BJ (cell line): ENCODE data around the gene UGT2B17. TPM values are rescaled to one million over a fixed set of nuclear protein-coding genes. Genes with fewer than 3 reads are reported as not detected.

Experiments
- CTCF ChIA-PET: fragments of 350-600 bp; formaldehyde crosslinking; extraction: SDS; loops from one replicate; lab custom pipeline; 2021; ENCODE audit warnings: antibody characterized with exemption, inconsistent platforms; lab: Yijun Ruan, JAX
- POLR2A ChIA-PET: fragments of 300-600 bp; sonication (Branson Sonifier 250); formaldehyde crosslinking; extraction: SDS; loops from one replicate; lab custom pipeline; 2021; ENCODE audit warnings: antibody characterized with exemption; lab: Charles Lee
- DNase-seq: peaks from one replicate; pipeline ENCODE4 v3.0.0-alpha.2; 2011; ENCODE audit warnings: low read depth
- H3K27me3 ChIP-seq: 2 replicates; pipeline ENCODE4 v1.6.0; 2011; ENCODE audit warnings: low read length; ENCODE audit not compliant: control insufficient read depth, insufficient read depth
- H3K36me3 ChIP-seq: 2 replicates; pipeline ENCODE4 v1.5.1; 2011; ENCODE audit warnings: low read length; ENCODE audit not compliant: control insufficient read depth, insufficient read depth
- H3K4me3 ChIP-seq: 2 replicates; pipeline ENCODE4 v1.5.1; 2011; ENCODE audit warnings: low read depth, mild to moderate bottlenecking, control low read depth, low read length
- polyA plus RNA-seq: library from polyadenylated mRNA; depleted of rRNA; stranded (reverse); fragments of >200 nt; gene quantifications from 2 replicates; pipeline ENCODE4 v1.2.3, GENCODE V29; 2011
- TF ChIP-seq, protein P1 (sequence below): IDR thresholded peaks from 2 replicates; pipeline ENCODE4 v1.5.1; 2011; ENCODE audit warnings: low read depth, mild to moderate bottlenecking, control low read depth, inconsistent platforms, low read length, moderate library complexity; ENCODE audit not compliant: insufficient read depth

UGT2B17 gene
- polyA plus RNA-seq, 1 experiment, result not detected

DNA sequence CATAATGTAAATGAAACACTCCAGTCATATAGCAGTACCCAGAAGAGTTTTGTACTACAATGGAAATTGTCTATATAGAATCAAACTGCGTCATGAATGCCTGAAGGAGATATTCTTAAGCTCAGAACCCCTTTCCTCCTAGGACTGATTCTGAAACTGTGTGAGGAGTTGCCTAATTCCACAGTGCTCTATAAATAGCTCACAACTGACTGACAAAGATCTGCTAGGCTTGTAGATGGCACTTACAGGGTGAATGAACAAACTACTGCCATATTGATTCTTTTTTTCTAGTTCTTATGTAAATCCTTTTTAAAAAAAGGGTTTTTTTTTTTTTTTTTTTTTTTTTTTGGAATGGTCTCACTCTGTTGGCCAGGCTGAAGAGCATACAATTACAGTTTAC lies 30.1 kb upstream of the UGT2B17 start:
- no peak for DNase-seq
- H3K36me3 ChIP-seq, result no peaks in the 10 kb centered on the region
- CTCF ChIA-PET, result no interaction called here
- no peaks in the 10 kb centered on the region for H3K27me3 ChIP-seq
- POLR2A ChIA-PET, result no interaction called here
- TF ChIP-seq, protein P1, sequence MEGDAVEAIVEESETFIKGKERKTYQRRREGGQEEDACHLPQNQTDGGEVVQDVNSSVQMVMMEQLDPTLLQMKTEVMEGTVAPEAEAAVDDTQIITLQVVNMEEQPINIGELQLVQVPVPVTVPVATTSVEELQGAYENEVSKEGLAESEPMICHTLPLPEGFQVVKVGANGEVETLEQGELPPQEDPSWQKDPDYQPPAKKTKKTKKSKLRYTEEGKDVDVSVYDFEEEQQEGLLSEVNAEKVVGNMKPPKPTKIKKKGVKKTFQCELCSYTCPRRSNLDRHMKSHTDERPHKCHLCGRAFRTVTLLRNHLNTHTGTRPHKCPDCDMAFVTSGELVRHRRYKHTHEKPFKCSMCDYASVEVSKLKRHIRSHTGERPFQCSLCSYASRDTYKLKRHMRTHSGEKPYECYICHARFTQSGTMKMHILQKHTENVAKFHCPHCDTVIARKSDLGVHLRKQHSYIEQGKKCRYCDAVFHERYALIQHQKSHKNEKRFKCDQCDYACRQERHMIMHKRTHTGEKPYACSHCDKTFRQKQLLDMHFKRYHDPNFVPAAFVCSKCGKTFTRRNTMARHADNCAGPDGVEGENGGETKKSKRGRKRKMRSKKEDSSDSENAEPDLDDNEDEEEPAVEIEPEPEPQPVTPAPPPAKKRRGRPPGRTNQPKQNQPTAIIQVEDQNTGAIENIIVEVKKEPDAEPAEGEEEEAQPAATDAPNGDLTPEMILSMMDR, result no peak
- no peak overlapping the region for H3K4me3 ChIP-seq

- TF ChIP-seq, protein P1, result no peak
- Histone ChIP-seq H3K4me3 (no peak overlapping the region), H3K36me3 (no peaks in the 10 kb centered on the region), H3K27me3 (no peaks in the 10 kb centered on the region)
- ChIA-PET CTCF (no interaction called here), POLR2A (no interaction called here)
- no peak for DNase-seq
Measured at GRCh38 chr4:68599150-68599549, 23.0 kb upstream of the UGT2B17 start.

DNA sequence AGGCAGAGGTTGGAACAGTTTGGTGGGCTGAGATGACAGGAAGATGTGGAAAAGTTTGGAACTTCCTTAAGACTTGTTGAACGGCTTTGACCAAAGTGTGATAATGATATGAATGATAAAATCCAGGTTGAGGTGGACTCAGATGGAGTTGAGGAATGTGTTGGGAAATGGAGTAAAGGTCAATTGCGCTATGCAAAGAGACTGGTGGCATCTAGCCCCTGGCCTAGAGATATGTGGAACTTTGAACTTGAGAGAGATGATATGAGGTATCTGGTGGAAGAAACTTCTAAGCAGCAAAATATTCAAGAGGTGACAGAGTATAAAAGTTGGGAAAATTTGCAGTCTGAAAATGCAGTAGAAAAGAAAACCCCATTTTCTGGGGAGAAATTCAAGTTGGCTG lies 21.4 kb upstream of the UGT2B17 start:
- Histone ChIP-seq H3K4me3 (no peak overlapping the region), H3K36me3 (no peaks in the 10 kb centered on the region), H3K27me3 (no peaks in the 10 kb centered on the region)
- ChIA-PET CTCF (no interaction called here), POLR2A (no interaction called here)
- TF ChIP-seq, protein P1, result no peak
- no peak for DNase-seq

- POLR2A ChIA-PET, result no interaction called here
- TF ChIP-seq, protein P1, result no peak
- CTCF ChIA-PET, result no interaction called here
Measured at GRCh38 chr4:68594678-68595077, 18.6 kb upstream of the UGT2B17 start.

DNA sequence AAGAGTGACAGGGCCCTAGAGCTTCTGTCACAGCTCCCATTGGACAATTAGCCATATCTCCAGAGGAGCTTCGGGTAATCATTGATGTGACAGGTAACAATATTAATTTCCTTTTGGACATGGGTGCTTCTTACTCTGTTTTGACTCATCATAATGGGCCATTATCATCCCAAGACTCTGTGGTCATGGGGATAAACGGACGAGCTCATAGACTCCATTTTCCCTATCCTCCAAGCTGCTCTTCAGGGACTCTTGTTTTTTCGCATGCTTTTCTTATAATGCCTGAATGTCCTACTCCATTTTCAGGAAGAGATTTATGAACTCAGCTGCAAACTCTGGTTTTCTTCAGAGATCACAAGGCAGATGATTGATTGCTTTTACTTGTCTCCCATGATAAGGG lies 17.0 kb upstream of the UGT2B17 start:
- Histone ChIP-seq H3K36me3 (no peaks in the 10 kb centered on the region), H3K4me3 (no peak overlapping the region), H3K27me3 (no peaks in the 10 kb centered on the region)
- ChIA-PET CTCF (no interaction called here), POLR2A (no interaction called here)
- no peak for DNase-seq
- TF ChIP-seq, protein P1, result no peak

More at GRCh38 chr4:68594678-68595077, 18.6 kb upstream of the UGT2B17 start:
- no peak for DNase-seq
- H3K4me3 ChIP-seq, result no peak overlapping the region
- H3K27me3 ChIP-seq, result no peaks in the 10 kb centered on the region
- H3K36me3 ChIP-seq, result no peaks in the 10 kb centered on the region
